H9 (cell line): ENCODE data around the gene ALDOA. TPM values are rescaled to one million over a fixed set of nuclear protein-coding genes. Genes with fewer than 3 reads are reported as not detected.

Experiments used
- DNase-seq: peaks from one replicate; pipeline ENCODE4 v3.0.0-alpha.2; 2017
- H2AFZ ChIP-seq: one replicate; pipeline ENCODE4 v1.6.1; 2013; ENCODE audit warnings: mild to moderate bottlenecking, low read length, control low read depth, moderate library complexity
- H2AK5ac ChIP-seq: 2 replicates; pipeline ENCODE4 v1.6.1; 2013; ENCODE audit warnings: low read length, control low read depth, mixed read lengths; ENCODE audit not compliant: insufficient read length
- H2BK120ac ChIP-seq: one replicate; pipeline ENCODE4 v1.6.1; 2013; ENCODE audit warnings: low read depth, mild to moderate bottlenecking, low read length, control low read depth, inconsistent platforms; ENCODE audit not compliant: poor library complexity, severe bottlenecking
- H2BK12ac ChIP-seq: 2 replicates; pipeline ENCODE4 v1.6.1; 2013; ENCODE audit warnings: low read length, control low read depth, mixed read lengths, low read depth; ENCODE audit not compliant: insufficient read length
- H2BK15ac ChIP-seq: 2 replicates; pipeline ENCODE4 v1.6.1; 2013; ENCODE audit warnings: low read depth, low read length, control low read depth
- H2BK20ac ChIP-seq: one replicate; pipeline ENCODE4 v1.6.1; 2013; ENCODE audit warnings: low read depth, mild to moderate bottlenecking, low read length, control low read depth, inconsistent platforms; ENCODE audit not compliant: poor library complexity, severe bottlenecking
- H2BK5ac ChIP-seq: 2 replicates; pipeline ENCODE4 v1.6.1; 2013; ENCODE audit warnings: low read length, control low read depth, mixed read lengths; ENCODE audit not compliant: insufficient read length
- H3K14ac ChIP-seq: 2 replicates; pipeline ENCODE4 v1.6.1; 2013; ENCODE audit warnings: low read length, control low read depth; ENCODE audit not compliant: insufficient read depth
- H3K18ac ChIP-seq: 2 replicates; pipeline ENCODE4 v1.6.1; 2013; ENCODE audit warnings: low read depth, mild to moderate bottlenecking, mixed read lengths, low read length, control low read depth; ENCODE audit not compliant: insufficient read length
- H3K23ac ChIP-seq: 2 replicates; pipeline ENCODE4 v1.6.1; 2013; ENCODE audit warnings: low read length, control low read depth, mixed read lengths, low read depth; ENCODE audit not compliant: insufficient read length
- H3K23me2 ChIP-seq: 2 replicates; pipeline ENCODE4 v1.6.1; 2013; ENCODE audit warnings: low read depth, mild to moderate bottlenecking, mixed read lengths, low read length, control low read depth; ENCODE audit not compliant: insufficient read length, poor library complexity, severe bottlenecking
- H3K27ac ChIP-seq: 2 replicates; pipeline ENCODE4 v1.5.1; 2013; ENCODE audit warnings: low read length, control low read depth, mixed read lengths, low read depth; ENCODE audit not compliant: insufficient read length
- H3K27me3 ChIP-seq: 2 replicates; pipeline ENCODE4 v1.6.1; 2013; ENCODE audit warnings: low read length, control low read depth, inconsistent platforms; ENCODE audit not compliant: insufficient read depth
- H3K4ac ChIP-seq: 2 replicates; pipeline ENCODE4 v1.6.1; 2013; ENCODE audit warnings: low read depth, mild to moderate bottlenecking, control low read depth, inconsistent platforms, low read length, moderate library complexity
- H3K4me1 ChIP-seq: 2 replicates; pipeline ENCODE4 v1.6.1; 2013; ENCODE audit warnings: low read length, control low read depth, inconsistent platforms; ENCODE audit not compliant: insufficient read depth
- H3K4me2 ChIP-seq: 2 replicates; pipeline ENCODE4 v1.6.1; 2013; ENCODE audit warnings: low read length, control low read depth, mixed read lengths; ENCODE audit not compliant: insufficient read length, insufficient read depth
- H3K56ac ChIP-seq: 2 replicates; pipeline ENCODE4 v1.6.1; 2013; ENCODE audit warnings: low read depth, mild to moderate bottlenecking, mixed read lengths, low read length, control low read depth; ENCODE audit not compliant: insufficient read length
- H3K79me1 ChIP-seq: 2 replicates; pipeline ENCODE4 v1.6.1; 2013; ENCODE audit warnings: low read depth, mild to moderate bottlenecking, moderate library complexity, low read length, control low read depth, inconsistent platforms; ENCODE audit not compliant: insufficient read depth, poor library complexity, severe bottlenecking
- H3K79me2 ChIP-seq: 2 replicates; pipeline ENCODE4 v1.6.1; 2013; ENCODE audit warnings: low read length, control low read depth, inconsistent platforms; ENCODE audit not compliant: insufficient read depth
- H3K9ac ChIP-seq: 2 replicates; pipeline ENCODE4 v1.6.1; 2013; ENCODE audit warnings: low read length, control low read depth, mixed read lengths; ENCODE audit not compliant: insufficient read length; ENCODE audit errors: extremely low read depth
- H3K9me3 ChIP-seq: one replicate; pipeline ENCODE4 v1.6.1; 2013; ENCODE audit warnings: low read depth, low read length, inconsistent platforms; ENCODE audit not compliant: control insufficient read depth
- H3T11ph ChIP-seq: one replicate; pipeline ENCODE4 v1.6.1; 2013; ENCODE audit warnings: mild to moderate bottlenecking, low read length, control low read depth, inconsistent platforms
- H4K20me1 ChIP-seq: one replicate; pipeline ENCODE4 v1.6.1; 2013; ENCODE audit not compliant: control insufficient read depth, insufficient read length, insufficient read depth
- H4K5ac ChIP-seq: 2 replicates; pipeline ENCODE4 v1.6.1; 2013; ENCODE audit warnings: low read depth, mild to moderate bottlenecking, mixed read lengths, low read length, control low read depth; ENCODE audit not compliant: insufficient read length
- H4K8ac ChIP-seq: replicated peaks from 2 replicates; pipeline ENCODE4 v1.6.1; 2013; ENCODE audit warnings: low read length, control low read depth, mixed read lengths, low read depth; ENCODE audit not compliant: insufficient read length
- H4K91ac ChIP-seq: 2 replicates; pipeline ENCODE4 v1.6.1; 2013; ENCODE audit warnings: low read depth, mild to moderate bottlenecking, moderate library complexity, mixed read lengths, low read length, control low read depth; ENCODE audit not compliant: insufficient read length
- H3K27ac Mint-ChIP-seq, 3 experiments: 2 replicates in 2 of 3; 3 replicates in 1 of 3; pipeline ENCODE4 v1.8.0; 2020 to 2021; ENCODE audit warnings: mixed read lengths in 3 of 3, mild to moderate bottlenecking in 1 of 3, moderate library complexity in 1 of 3
- H3K27me3 Mint-ChIP-seq: 2 replicates; pipeline ENCODE4 v1.8.0; 2021; ENCODE audit warnings: low read depth, mild to moderate bottlenecking, moderate library complexity, mixed read lengths
- H3K36me3 Mint-ChIP-seq, 3 experiments: 2 replicates in 2 of 3; 3 replicates in 1 of 3; pipeline ENCODE4 v1.8.0; 2020 to 2021; ENCODE audit warnings: low read depth in 3 of 3, mixed read lengths in 3 of 3; ENCODE audit not compliant: insufficient read depth in 1 of 3
- H3K4me1 Mint-ChIP-seq, 2 experiments: 2 replicates each; pipeline ENCODE4 v1.8.0; 2020; ENCODE audit warnings: mixed read lengths in 2 of 2
- H3K4me3 Mint-ChIP-seq, 2 experiments: 2 replicates in 1 of 2; 3 replicates in 1 of 2; pipeline ENCODE4 v1.8.0; 2020 to 2021; ENCODE audit warnings: mild to moderate bottlenecking in 2 of 2, mixed read lengths in 2 of 2, moderate library complexity in 1 of 2
- H3K9me3 Mint-ChIP-seq, 2 experiments: 2 replicates in 1 of 2; 3 replicates in 1 of 2; pipeline ENCODE4 v1.8.0; 2020; ENCODE audit warnings: mild to moderate bottlenecking in 2 of 2, mixed read lengths in 2 of 2, moderate library complexity in 1 of 2
- CTCF ChIP-seq: fragments of 200-600 bp; sonication (generic); conservative IDR thresholded peaks from 3 replicates; pipeline ENCODE4 v1.8.0; 2021; ENCODE audit warnings: antibody characterized with exemption, mild to moderate bottlenecking
- WGBS: extraction: QIAGEN DNeasy Blood & Tissue Kit; methylation state at CpG from one replicate; pipeline ENCODE4 v1.1.7; 2013; ENCODE audit warnings: missing lambda C conversion rate, low lambda C conversion rate, mixed read lengths; ENCODE audit not compliant: insufficient read length; ENCODE audit errors: extremely low coverage; 5-methylcytosine and 5-hydroxymethylcytosine counted together
- total RNA-seq: library from RNA; stranded (reverse); gene quantifications from 2 replicates; pipeline ENCODE4 v1.2.1, GENCODE V29; 2021

Gene ALDOA
- total RNA-seq, 1 experiment from 2014 or later, result 1,356 TPM

- DNase-seq, result no peak
- Histone ChIP-seq H3T11ph (no peak overlapping the region), H3K9ac (no peak overlapping the region), H3K23me2 (peaks cover 12% of the 10 kb centered on the region), H2BK5ac (no peak overlapping the region), H2BK120ac (no peak overlapping the region), H3K4me2 (no peak overlapping the region), H2AFZ (no peak overlapping the region), H3K27ac (no peak overlapping the region), H2BK20ac (no peak overlapping the region), H3K4ac (no peak overlapping the region), H3K79me1 (no peaks in the 10 kb centered on the region), H3K18ac (no peak overlapping the region), H4K8ac (no peak overlapping the region), H3K14ac (no peak overlapping the region), H2BK15ac (no peak overlapping the region), H3K56ac (no peak overlapping the region), H3K79me2 (peaks cover 3% of the 10 kb centered on the region; the same call in 1 of the 2 replicates), H3K9me3 (no peaks in the 10 kb centered on the region), H2BK12ac (no peak overlapping the region), H3K4me1 (no peaks in the 10 kb centered on the region), H4K5ac (no peak overlapping the region), H3K23ac (no peak overlapping the region), H4K20me1 (no peaks in the 10 kb centered on the region), H4K91ac (no peak overlapping the region), H3K27me3 (no peaks in the 10 kb centered on the region), H2AK5ac (no peak overlapping the region)
- Mint-ChIP-seq H3K27ac (peak overlapping the region in 2 of 3 experiments; percentile 22 to 70; a peak in 3 of 7 replicates), H3K36me3 (peaks cover 0 to 4% (median 0%) of the 10 kb centered on the region in 3 experiments; a peak in 2 of 7 replicates), H3K4me3 (peak overlapping the region in 1 of 2 experiments; percentile 1; a peak in 1 of 5 replicates), H3K9me3 (no peaks in the 10 kb centered on the region), H3K4me1 (peaks cover 16 to 18% of the 10 kb centered on the region in 2 experiments), H3K27me3 (no peaks in the 10 kb centered on the region)
- WGBS, result no CpG with 5 or more reads among the region's 2 CpGs
- no peak for TF ChIP-seq CTCF
These were observed 4.6 kb upstream of the ALDOA start for GRCh38 chr16:30060836-30061554.
